NT2/D1 (cell line): ENCODE data around the gene TBC1D17.

Source experiments
- DNase-seq: peaks from one replicate; pipeline ENCODE4 v3.0.0-alpha.2; 2011; ENCODE audit warnings: low read depth, low spot score
- H3K27me3 ChIP-seq: 2 replicates; pipeline ENCODE4 v1.6.0; 2011; ENCODE audit warnings: mild to moderate bottlenecking; ENCODE audit not compliant: insufficient read length, insufficient read depth
- H3K36me3 ChIP-seq: 2 replicates; pipeline ENCODE4 v1.6.1; 2011; ENCODE audit warnings: mild to moderate bottlenecking, low read length, mixed read lengths; ENCODE audit not compliant: insufficient read depth, insufficient read length
- H3K4me1 ChIP-seq: 2 replicates; pipeline ENCODE4 v1.5.1; 2011; ENCODE audit not compliant: insufficient read depth, insufficient read length
- H3K4me3 ChIP-seq: 2 replicates; pipeline ENCODE4 v1.5.1; 2011; ENCODE audit warnings: low read depth; ENCODE audit not compliant: insufficient read length
- H3K9ac ChIP-seq: 2 replicates; pipeline ENCODE4 v1.6.0; 2011; ENCODE audit warnings: low read depth; ENCODE audit not compliant: insufficient read length
- H3K9me3 ChIP-seq: 2 replicates; pipeline ENCODE4 v1.5.1; 2011; ENCODE audit warnings: mild to moderate bottlenecking, low read length; ENCODE audit not compliant: insufficient read depth
- SUZ12 ChIP-seq: IDR thresholded peaks from 2 replicates; pipeline ENCODE4 v1.6.1; 2011; ENCODE audit not compliant: insufficient read length, insufficient read depth; ENCODE audit errors: extremely low read depth
- YY1 ChIP-seq: IDR thresholded peaks from 2 replicates; pipeline ENCODE4 v1.6.1; 2011; ENCODE audit not compliant: insufficient read length, insufficient read depth
- ZNF274 ChIP-seq: IDR thresholded peaks from 2 replicates; pipeline ENCODE4 v1.6.1; 2011; ENCODE audit warnings: mild to moderate bottlenecking, low read depth, low read length

TBC1D17 gene

DNA sequence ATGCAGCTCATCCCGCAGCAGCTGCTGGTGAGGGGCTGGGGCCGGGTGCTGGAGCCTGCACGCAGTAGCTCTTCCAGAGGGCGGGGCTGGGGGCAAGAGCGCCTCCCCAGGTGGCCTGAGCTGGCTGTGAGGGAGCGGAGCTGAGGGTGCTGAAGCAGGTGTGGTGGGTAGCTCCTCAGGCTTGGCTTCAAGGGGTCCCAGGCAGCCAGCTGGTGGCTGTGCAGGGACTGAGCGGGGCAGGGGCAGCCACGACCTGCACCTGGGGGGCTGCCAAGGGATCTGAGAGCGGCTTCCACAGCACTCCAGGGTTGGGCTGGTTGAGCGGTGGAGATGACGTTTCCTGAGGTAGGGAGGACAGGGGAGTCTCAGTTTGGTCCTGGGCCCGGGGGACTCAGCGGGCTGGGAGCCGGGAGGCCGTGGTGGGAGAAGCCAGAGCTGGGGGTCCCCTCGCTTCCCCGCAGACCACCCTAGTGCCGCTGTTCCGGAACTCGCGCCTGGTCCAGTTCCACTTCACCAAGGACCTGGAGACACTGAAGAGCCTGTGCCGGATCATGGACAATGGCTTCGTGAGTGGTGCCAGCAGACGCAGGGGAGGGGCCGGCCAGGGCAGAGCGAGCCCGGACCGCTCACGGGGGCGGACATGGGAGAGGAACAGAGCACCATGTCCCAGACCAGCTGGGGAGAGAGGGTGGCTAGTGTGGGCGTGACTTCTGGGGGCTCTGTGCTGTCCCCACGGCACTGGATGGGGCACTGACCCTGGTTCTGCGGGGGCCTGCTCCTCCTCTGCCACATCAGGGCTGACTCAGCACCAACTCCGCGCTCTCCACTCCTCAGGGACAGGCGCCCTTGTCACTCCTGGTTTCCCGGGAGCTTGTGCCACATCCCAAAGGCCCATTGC is 19.2 kb upstream of the TBC1D17 start:
- H3K4me1 ChIP-seq = peaks cover 22% of the 10 kb centered on the region
- no peak for DNase-seq
- no peak overlapping the region for H3K9ac ChIP-seq
- H3K36me3 ChIP-seq = peaks cover 88% of the 10 kb centered on the region
- no peak overlapping the region for H3K4me3 ChIP-seq
- no peaks in the 10 kb centered on the region for H3K9me3 ChIP-seq
- no peaks in the 10 kb centered on the region for H3K27me3 ChIP-seq
- TF ChIP-seq ZNF274 = no peak
- TF ChIP-seq YY1 = no peak
- TF ChIP-seq SUZ12 = no peak

GRCh38 chr19:49859682-49860335 is 17.7 kb upstream of the TBC1D17 start:
- Histone ChIP-seq H3K36me3 (peaks cover 92% of the 10 kb centered on the region), H3K4me1 (peaks cover 30% of the 10 kb centered on the region), H3K4me3 (no peak overlapping the region), H3K27me3 (no peaks in the 10 kb centered on the region), H3K9ac (no peak overlapping the region), H3K9me3 (no peaks in the 10 kb centered on the region)
- TF ChIP-seq YY1 (no peak), ZNF274 (no peak)
- no peak for DNase-seq

GRCh38 chr19:49860336-49861102 is 17.0 kb upstream of the TBC1D17 start:
- peaks cover 32% of the 10 kb centered on the region for H3K4me1 ChIP-seq
- no peaks in the 10 kb centered on the region for H3K9me3 ChIP-seq
- H3K9ac ChIP-seq = no peak overlapping the region
- no peak overlapping the region for H3K4me3 ChIP-seq
- H3K36me3 ChIP-seq = peaks cover 89% of the 10 kb centered on the region
- no peaks in the 10 kb centered on the region for H3K27me3 ChIP-seq
- no peak for DNase-seq
- TF ChIP-seq YY1 (no peak), SUZ12 (no peak), ZNF274 (no peak)

DNA sequence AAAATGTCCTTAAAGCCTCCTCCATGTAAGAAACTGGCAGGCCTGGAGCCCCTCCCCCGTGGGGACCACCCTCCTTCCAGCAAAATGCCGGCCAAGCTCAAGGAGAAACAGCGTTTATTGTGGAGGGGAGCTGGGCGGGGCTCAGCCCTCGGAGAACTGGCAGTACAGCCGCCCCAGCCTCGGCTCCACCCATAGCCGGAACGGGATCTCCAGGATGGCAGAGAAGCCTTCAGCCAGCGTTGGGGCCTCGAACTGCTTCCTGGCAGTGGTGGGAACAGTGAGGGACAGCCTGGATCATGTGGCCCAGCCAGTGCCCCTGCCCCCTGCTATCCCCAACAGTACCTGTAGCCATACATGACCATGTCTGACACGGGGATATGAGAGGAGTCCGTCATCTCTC is 16.4 kb upstream of the TBC1D17 start:
- H3K4me1 ChIP-seq = peaks cover 35% of the 10 kb centered on the region
- H3K4me3 ChIP-seq = no peak overlapping the region
- no peak for TF ChIP-seq SUZ12
- TF ChIP-seq ZNF274 = no peak
- no peak for TF ChIP-seq YY1
- peaks cover 86% of the 10 kb centered on the region for H3K36me3 ChIP-seq
- H3K9me3 ChIP-seq = no peaks in the 10 kb centered on the region
- DNase-seq = no peak
- no peak overlapping the region for H3K9ac ChIP-seq
- no peaks in the 10 kb centered on the region for H3K27me3 ChIP-seq

DNA sequence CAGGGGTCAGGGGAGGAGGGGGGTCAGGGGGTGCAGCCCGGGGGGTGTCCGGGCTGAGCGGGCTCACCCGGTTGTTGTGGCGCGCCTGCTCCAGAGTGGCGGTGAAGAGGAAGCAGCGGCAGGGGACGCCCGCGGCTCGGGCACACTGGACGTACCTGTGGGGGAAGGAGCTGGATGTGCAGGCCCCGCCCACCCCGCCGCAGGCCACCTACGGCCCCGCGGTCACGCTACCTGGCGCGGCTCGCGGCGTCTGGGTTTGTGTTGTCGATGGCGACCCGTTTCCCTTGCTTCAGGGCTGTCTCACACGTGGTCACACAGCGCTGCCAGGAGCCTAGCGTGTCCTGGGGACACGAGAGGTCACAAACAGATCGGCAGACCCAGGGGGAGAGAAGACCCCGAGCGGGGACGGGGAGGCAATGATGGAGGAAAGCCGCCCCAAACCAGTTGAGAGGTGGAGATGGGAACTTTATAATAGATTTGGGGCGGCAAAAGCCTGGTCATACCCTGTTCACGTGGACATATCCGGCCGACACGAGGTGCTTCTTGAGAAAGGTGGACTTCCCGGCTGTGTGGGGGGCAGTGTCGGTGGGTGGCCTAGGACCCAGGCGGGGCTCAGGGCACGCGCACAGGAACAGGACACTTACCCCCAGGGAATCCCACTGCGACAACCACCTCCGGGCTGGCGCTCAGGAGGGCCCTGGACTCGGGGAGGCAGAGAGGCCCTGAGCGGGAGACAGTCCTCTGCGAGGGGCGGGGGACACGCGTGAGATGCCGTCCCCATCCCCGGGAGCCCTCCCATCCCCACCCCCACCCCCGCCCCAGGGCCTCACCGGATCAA is 15.7 kb upstream of the TBC1D17 start:
- H3K9ac ChIP-seq = no peak overlapping the region

DNA sequence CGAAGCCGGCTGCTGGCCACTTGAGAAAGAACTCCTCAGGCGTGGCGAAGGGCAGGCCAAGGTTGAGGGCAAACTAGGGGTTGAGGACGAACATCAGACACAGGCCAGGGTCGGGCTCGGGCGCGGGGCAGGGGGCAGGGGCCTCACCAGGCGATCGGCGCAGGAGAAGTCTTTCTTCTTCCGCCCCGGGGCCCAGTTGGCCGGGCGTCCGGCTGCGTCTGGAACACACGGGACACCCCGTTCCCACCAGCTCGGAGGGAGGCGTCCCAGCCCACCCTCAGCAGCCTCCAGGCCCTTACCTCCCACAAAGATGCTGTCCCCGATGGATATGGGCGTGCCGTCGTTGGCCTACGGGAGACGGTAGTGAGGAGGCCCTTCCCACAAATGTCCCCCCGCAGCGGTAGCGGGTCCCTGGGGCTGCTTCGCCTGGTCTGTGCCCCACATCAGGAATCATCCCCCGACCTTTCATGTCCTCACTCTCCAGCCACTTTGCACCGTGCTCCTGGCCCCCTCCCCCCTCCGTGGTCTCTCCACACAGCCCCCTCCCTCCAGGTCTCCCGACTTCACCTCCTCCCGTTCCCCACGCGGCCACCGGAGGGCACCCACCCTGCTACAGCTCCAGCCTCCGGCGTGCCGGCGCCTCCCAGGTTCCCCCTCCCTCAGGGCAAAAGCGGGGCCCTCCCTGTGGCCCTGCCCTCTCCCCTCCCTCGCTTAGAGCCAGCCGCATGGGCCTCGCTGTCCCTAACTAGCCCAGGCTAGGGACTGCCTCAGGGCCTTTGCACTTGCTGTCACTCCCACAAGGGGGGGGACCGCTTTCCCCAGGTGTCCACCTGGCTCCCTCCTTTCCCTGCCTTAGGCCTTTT is 14.9 kb upstream of the TBC1D17 start:
- Histone ChIP-seq H3K9me3 (no peaks in the 10 kb centered on the region), H3K4me3 (no peak overlapping the region), H3K4me1 (peaks cover 31% of the 10 kb centered on the region), H3K36me3 (peaks cover 76% of the 10 kb centered on the region), H3K27me3 (no peaks in the 10 kb centered on the region), H3K9ac (no peak overlapping the region)
- no peak for DNase-seq
- no peak for TF ChIP-seq SUZ12
- no peak for TF ChIP-seq YY1
- TF ChIP-seq ZNF274 = no peak

More for the DNA sequence above, 15.7 kb upstream of the TBC1D17 start:
- no peaks in the 10 kb centered on the region for H3K27me3 ChIP-seq
- peaks cover 85% of the 10 kb centered on the region for H3K36me3 ChIP-seq
- no peak overlapping the region for H3K4me3 ChIP-seq
- TF ChIP-seq ZNF274 = no peak
- no peak for TF ChIP-seq SUZ12
- TF ChIP-seq YY1 = no peak
- no peak for DNase-seq
- H3K9me3 ChIP-seq = no peaks in the 10 kb centered on the region
- peaks cover 35% of the 10 kb centered on the region for H3K4me1 ChIP-seq
